Endothelial cell of hepatic sinusoid (primary cell): ENCODE measurements around the gene SBK3.
"Not testable (repeated sequence)": the region's sequence is repeated elsewhere in the genome, so short reads cannot be mapped to it uniquely, and the experiment has no call there.

ENCODE experiments used
- in situ Hi-C: cut with HindIII; loops from 2 replicates; pipeline ENCODE4 v1.10.0; 2017; ENCODE audit warnings: low sequenced_read_pairs

The SBK3 gene

DNA sequence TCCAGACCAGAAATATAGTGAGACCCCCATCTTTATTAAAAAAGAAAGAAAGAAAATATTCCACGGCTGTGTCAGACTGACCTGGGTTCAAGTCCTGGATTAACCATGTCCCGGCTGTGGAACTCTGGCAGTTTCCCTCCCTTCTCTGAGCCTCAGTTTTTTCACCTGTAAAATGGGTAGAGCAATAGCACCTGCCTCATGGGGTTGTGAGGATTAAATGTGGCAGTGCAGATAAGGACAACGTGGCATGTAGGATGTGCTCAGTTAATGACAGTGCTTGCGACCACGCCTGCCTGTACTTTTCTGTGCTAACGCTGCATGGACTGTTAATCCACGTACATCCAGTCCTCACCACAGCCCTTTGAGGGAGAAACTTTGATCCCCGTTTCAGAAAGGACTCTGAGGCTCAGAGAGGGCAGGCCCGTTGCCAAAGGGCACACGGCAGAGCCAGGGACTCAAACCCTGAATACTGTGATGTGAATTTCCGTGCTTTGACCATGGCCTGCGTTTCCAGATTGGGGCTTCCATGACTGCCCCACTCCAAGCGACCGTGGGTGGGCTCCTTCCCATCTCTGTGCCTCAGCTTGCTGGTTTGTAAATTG, 24.6 kb downstream of the SBK3 start:
- in situ Hi-C loops, result no loop called here

DNA sequence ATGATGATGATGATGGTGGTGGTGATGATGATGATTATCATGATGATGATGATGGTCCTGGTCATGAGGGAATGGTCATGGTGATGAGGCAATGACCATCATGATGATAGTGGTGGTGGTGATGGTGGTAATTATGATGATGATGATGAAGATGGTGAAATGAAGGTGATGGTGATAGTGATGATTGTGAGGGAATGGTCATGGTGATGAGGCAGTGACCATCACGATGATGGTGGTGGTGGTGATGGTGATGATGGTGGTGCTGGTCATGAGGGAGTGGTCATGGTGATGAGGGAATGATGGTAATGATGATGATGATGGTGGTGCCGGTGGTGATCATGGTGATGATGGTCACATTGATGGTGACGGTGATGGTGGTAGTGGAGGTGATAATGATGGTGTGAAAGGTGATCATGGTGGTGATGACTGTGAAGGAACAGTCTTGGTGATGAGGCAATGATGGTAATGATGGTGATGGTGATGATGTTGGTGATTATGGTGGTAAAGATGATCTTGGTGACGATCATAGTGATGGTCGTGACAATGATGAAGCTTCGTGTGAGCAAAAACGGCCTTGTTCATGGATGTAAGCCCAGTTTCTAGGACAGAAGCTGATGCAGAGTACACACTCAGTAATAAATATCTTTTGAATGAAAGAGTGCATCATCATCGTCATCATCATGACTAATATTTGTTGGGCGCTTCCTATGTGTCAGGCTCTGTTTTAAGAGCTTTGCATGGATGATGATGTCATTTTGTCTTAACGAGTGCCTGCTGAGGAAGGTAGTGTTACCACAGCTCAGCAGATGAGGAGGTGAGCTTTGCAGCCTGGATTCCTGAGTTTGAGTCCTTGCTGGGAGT, 25.7 kb downstream of the SBK3 start:
- in situ Hi-C loops, result no loop called here

DNA sequence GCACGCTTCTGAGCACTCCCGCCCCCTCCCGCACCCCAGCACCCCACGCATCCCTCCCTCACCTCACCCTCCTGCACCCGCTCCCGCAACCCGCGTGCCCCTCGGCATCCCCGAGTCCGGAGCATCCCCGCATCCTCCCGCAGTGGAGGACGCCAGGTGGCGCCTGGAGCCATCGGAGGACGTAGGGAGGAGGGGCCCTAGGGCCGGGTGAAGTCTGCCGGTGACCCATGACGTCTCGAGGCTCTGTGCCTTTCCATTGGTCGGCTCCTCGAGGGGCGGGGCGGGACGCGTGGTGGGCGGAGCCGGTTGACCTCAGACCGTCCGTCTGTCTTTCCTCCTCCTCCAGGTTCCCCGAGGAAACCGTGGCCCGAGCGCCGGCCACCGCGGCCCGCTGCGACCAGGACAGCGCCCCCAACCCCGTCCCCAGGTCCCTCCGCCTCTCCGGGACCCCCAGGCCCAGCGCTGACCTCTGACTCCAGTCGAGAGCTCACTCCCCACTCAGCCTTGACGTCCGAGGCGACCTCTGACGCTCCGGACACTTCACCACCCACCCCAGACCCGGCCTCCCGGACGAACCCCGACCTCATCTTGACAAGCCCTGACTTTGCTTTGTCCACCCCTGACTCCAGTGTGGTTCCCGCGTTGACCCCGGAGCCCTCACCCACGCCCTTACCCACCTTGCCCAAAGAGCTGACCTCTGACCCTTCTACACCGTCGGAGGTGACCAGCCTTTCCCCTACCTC, 28.3 kb downstream of the SBK3 start:
- in situ Hi-C loops, result no loop called here

DNA sequence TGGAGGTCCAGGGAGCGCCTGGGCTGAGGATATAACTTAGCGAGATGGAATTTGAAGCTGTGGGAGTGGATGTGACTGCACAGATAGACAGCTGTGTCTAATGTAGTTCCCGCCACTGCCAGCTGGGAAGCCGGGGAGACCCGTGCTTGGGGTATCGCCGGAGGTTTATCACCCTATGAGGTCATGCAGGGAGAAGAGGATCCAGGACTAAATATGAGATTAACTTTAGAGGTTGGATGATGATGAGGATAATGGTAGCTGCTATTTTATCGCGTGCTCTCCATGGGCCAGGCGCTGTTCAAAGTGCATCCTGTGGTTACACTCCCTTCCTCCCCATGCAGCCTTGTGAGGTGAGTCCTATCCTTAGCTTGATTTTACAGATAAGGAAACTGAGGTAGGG, 37.2 kb downstream of the SBK3 start:
- in situ Hi-C loops, result no loop called here

DNA sequence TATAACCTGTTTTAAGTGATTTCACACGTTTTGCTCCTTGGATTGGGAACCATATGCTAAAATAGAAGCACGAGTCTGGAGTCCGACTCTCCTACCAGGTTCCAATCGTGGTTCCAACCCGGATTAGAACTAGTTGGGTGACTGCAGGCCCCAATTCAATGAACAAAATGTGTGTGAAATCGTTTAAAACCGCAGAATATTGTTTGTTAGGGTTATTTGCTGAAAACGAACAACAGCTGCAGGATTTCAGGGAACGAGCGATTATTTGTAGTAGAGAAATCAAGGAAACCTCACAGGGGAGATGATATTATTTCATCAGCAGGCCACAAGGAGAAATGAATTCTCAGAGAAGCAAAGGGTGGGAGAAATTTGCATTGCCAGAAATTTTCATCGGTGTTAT, 40.4 kb downstream of the SBK3 start:
- in situ Hi-C loops, result no loop called here

DNA sequence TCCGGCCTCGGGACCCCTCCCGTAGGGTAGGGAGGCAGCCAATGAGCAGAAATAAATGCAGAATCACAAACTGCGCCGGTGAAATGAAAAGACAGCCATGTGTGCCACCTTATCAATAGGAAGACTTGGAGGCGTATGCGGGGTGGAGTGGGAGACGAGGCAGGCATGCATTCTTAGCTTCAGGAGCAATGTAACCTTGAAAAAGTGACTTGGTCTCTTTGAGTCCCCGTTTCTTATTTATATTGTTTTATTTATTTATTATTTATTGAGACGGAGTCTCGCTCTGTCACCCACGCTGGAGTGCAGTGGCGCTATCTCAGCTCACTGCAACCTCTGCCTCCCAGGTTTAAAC, 41.1 kb downstream of the SBK3 start:
- in situ Hi-C loops, result no loop called here

DNA sequence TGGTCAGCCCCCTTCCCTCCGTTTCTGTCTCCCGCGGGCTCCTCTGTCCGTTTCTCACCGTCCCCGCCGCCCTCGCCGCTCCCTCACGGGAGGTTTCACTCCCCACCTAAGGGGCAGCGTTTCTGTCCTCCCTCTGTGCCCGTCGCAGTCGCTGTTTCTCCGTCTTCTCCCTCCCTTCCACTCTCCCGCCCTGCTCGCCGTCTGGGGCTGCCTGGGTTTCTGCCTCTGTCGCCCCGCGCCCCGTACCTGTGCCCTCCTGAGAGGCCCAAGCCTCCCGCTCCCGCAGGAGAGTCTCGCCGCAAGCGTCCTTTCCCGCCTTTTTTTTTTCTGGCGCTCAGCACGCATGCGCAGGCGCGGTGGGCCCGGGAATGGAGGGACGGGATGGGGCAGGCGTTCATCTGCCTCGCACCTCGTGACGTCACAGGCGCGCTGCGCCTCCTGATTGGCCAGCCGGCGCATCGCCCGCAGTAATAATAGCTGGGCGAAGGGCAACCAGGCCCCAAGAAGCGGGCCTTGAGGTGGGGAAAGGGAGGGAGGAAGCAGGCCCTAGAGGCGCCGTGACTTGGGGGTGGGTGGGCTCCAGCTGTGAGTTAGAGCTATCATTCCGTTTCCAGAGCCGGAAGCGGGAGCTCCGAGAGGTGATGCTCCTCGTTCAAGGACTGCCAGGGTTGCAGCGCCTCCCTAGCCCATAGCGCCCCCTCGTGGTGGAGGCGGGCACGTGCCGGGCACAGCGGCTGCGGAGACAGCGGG, 41.7 kb downstream of the SBK3 start:
- in situ Hi-C loops, result no loop called here

DNA sequence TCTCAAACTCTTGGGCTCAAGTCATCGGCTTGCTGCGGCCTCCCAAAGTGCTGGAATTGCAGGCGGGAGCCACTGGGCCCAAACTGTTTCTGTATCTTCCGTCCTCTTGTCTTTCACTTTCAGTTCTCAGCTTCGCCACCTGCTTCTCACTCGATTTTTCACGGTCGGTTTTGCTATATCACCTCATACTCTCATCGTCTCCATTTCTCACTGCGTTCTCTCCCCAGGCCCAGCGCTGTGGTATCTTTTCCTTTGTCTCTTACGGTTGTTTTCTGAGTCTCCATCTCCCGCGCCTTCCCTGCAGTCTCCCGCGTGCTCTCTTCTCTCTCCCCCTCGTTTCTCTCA, 42.2 kb downstream of the SBK3 start:
- in situ Hi-C loops, result no loop called here

DNA sequence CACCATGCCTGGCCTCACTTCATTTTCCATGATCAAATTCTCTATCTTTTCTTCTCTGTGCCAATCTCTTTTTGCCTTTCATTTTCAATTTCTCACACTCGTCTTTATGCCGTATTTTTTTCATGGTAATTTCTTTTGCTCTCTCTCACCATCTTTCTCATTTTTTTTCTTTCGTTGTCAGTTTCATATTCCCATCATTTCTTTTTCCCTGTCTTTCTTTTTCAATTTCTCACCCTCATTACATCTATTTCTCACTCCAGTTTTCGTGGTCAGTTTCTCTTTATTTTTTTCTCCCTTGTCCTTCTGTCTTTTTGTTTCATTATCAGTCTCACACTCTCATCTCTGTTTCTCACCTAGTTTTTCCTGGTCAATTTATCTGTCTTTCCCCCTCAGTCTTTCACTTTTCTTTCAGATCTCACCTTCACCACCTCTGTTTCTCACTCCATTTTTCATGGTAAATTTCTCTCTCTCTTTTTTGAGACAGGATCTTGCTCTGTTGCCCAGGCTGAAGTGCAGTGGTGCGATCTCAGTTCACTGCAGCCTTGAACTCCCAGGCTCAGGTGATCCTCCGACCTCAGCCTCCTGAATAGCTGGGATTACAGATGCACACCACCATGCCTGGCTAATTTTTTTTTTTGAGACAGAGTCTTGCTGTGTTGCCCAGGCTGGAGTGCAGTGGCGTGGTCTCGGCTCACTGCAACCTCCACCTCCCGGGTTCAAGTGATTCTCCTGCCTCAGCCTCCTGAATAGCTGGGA, 43.0 kb downstream of the SBK3 start:
- in situ Hi-C loops, result no loop called here

DNA sequence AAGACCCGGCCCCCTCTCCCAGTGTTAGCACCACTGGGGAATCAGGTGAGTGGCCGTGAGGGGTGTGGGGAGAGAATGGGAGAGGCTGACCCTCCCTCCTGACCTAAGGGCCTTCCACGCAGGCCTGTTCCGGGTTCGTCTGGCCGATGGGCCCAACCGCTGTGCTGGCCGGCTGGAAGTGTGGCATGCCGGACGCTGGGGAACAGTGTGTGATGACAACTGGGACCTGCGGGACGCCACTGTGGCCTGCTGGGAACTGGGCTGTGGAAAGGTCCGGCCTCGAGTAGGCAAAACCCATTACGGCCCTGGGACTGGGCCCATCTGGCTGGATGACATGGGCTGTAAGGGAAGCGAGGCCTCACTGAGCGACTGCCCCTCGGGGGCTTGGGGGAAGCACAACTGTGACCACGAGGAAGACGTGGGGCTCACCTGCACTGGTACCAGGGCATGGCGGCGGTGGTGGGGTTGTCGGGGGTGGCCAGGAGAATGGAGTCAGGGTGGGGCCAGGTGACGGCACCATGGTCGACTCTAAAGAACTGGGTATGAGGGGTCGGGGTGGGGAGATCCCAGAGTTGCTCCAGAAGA, 44.9 kb downstream of the SBK3 start:
- in situ Hi-C loops, result no loop called here

DNA sequence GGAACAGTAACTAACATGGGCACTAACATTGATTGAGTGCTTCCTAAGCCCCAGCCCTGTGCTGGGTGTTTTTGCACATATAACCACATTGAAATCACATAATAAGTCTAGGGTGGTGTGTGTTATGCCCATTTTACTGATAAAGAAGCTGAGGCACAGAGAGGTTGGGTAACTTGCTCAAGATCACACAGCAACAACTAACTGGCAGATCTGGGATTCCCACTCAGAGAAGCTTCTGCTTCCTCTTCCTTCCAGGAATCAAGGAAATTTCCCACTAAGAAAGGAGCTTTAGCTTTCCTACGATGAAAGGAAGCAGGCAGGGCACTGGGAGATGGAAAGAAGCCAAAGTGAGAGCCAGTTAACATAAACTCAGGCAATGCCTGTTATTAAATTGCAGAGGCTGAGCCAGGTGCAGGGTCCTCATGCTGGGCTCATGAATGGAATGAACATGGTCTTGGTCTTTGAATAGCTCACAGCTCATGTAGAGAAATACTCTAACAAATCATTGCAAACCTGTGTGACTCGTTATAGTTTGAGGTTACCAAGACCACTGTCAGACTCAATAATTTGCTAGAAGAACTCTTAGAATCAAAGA, 47.0 kb downstream of the SBK3 start:
- in situ Hi-C loops, result no loop called here

DNA sequence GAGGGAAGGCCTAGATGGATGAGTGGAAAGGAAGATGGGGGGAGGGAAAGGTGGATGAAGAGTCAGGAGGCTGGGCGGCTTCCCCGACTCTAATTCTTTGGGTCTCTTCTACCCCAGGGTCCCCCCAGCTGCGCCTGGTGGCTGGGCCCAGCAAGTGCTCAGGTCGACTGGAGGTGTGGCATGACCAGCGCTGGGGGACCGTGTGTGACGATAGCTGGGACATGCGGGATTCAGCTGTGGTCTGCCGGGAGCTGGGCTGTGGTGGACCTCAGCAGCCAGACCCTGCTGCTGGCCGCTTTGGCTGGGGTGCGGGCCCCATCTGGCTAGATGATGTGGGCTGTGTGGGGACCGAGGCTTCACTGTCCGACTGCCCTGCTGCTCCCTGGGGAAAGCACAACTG, 47.6 kb downstream of the SBK3 start:
- in situ Hi-C loops, result no loop called here

DNA sequence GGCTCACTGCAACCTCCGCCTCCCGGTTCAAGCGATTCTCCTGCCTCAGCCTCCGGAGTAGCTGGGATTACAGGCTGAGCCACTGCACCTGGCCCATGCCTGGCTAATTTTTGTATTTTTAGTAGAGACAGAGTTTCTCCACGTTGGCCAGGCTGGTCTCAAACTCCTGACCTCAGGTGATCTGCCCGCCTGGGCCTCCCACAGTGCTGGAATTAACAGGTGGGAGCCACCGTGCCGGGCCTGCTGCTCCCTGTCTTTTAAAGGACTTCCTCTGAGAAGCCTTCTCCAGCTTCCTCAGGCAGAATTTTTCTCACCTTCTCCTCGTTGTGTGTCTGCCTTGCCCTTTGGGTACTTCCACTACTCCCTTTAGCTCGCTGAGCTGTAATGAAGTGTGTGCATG, 48.5 kb downstream of the SBK3 start:
- in situ Hi-C loops, result not testable (repeated sequence)

DNA sequence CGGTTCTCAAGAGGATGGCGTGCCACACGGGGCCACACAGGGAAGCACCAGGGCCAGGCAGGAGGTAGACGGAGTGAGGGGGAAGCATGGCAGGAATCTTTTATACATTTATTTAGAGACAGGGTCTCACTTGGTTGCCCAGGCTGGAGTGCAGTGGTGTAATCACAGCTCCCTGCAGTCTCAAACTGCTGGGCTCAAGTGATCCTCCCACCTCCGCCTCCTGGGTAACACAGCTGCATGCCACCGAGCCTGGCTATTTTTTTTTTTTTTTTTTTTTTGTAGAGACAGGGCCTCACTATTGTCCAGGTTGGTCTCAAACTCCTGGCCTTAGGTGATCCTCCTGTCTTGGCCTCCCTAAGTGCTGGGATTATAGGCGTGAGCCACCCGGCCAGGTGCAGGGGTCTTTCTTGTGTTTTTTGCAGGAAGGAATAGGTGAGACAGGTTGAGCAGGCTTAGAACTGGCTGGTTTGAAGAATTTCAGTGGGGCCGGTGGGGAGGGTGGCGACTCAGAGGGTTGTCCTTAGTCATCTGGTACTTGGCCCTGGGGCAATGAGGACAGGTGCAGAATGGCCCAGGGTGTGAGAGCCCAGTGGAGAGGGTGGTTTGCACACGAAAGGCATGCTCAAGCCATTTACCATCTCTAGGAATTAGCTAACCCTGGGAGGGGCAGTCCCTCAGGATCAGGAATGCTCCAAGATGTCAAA, 49.5 kb downstream of the SBK3 start:
- in situ Hi-C loops, result no loop called here

DNA sequence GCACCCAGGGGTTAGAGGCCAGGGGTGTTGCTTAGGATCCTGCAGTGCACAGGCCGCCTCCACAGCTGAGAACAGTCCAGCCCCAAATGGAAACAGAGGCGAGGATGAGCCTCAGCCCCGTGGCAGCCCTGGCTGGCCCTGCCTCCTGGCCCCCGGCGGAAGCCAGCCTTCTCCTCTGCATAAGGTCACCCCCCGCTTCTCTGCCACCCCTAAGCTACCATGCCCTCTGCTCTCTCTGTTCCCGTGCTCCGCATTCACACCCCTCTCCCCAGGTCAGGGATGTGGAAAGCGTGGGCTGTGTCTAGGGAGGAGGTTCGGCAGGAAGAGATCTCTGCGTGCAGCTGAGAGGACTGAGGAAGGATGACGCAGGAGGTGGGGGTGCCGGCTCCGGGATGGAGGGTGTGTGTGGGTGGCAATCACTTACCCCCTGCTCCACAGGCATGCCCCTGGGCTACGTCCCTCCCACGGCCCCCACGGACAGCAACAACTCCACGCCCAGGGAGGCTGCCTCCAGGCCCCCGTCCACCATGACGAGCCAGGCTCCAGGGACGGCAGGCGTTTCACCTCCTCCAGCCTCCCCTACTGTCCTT, 51.1 kb downstream of the SBK3 start:
- in situ Hi-C loops, result no loop called here

DNA sequence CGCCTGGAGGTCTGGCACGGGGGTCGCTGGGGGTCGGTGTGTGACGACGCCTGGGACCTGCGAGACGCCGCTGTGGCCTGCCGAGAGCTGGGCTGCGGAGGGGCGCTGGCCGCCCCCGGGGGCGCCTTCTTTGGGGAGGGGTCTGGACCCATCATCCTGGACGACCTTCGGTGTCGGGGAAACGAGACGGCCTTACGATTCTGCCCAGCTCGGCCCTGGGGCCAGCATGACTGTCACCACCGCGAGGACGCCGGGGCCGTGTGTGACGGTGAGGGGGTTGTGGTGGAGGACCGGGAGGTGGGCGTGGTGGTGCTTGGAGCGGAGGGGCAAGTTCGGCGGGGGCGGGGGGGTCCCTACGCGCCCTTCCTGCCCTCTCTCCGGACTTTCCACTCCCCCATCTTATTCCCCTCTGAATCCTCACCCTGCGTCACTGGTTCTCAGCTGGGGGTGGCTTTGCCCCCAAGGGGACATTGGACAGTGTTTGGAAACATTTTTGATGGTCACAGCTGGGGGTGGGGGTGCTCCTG, 51.6 kb downstream of the SBK3 start:
- in situ Hi-C loops, result no loop called here

DNA sequence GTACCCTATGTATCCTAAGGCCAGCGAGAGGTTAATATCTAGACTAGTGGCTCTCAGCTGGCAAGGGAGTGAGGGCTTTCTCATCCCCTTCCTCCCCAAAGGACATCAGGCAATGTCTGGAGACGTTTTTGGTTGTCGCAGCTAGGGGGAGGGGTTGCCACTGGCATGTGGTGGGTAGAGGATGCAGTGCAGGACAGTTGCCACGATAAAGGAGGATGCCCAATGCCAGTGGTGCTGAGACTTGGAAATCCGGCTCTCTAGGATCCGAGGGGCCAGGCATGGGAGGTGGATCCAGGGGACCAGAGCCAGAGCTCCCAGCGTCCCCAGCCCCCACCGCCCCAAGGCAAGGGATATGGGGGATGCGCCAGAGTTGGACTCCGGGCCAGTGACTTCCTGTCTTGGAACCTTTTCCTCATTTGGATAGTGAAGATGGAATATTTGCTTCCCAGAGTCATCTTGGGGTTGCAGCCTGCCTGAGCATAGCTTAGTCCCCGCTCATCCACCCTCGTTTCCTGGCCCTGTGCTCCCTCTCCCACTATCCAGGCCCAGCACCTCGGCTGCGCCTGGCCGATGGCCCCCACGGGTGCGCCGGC, 52.2 kb downstream of the SBK3 start:
- in situ Hi-C loops, result no loop called here

DNA sequence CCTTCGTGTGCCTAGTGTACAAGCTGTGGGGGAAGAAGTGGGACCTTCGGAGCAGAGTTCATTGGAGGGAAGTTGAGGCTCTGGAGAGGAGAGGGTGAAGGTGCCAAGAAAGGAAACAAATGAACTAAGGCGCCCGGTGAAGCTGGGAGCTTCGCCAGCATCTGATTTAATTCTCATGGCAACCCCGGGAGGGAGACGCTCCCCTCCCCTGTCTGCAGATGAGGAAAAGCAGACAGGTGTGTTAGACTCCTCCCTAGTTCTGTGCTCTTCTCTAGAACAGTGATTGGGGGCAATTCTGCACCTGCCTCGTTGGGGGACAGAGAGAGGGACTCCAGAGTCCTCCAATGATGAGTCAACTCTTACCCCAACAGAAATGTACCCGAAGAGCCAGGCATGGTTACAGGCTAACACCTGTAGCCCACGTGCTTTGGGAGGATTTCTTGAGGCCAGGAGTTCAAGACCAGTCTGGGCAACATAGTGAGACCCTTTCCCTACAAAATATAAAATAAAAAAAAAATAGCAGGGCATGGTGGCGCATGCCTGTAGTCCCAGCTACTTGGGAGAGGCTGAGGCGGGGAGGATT, 52.9 kb downstream of the SBK3 start:
- in situ Hi-C loops, result no loop called here
